HG03442 (cell line): ENCODE data around the gene DHRS4L2.
"Not testable (repeated sequence)": the region's sequence is repeated elsewhere in the genome, so short reads cannot be mapped to it uniquely, and the experiment has no call there.

Source experiments
- ATAC-seq: cut with Tn5 transposase; IDR thresholded peaks from one replicate; pipeline ENCODE4 v1.9.1; 2021; ENCODE audit warnings: mild to moderate bottlenecking, moderate library complexity; ENCODE audit not compliant: unreplicated experiment

The DHRS4L2 gene

GRCh38 chr14:23970283-23970659, 18.5 kb upstream of the DHRS4L2 start:
- ATAC-seq: not testable (repeated sequence)

GRCh38 chr14:23973178-23973577, 15.6 kb upstream of the DHRS4L2 start:
- not testable (repeated sequence) for ATAC-seq

- ATAC-seq: not testable (repeated sequence)
Observed at GRCh38 chr14:23974041-23974440, 14.7 kb upstream of the DHRS4L2 start.

- peak; percentile 39 for ATAC-seq
Observed at GRCh38 chr14:23977208-23977607, 11.5 kb upstream of the DHRS4L2 start.

GRCh38 chr14:23981951-23982813, 6.5 kb upstream of the DHRS4L2 start:
- not testable (repeated sequence) for ATAC-seq

GRCh38 chr14:23984891-23985602, 3.7 kb upstream of the DHRS4L2 start:
- ATAC-seq: no peak

- peak; percentile 13 for ATAC-seq
Observed at GRCh38 chr14:23988223-23988606, 514 bp upstream of the DHRS4L2 start.

GRCh38 chr14:23989734-23990445, 1.2 kb downstream of the DHRS4L2 start:
- not testable (repeated sequence) for ATAC-seq

GRCh38 chr14:23990961-23991360, 2.2 kb downstream of the DHRS4L2 start:
- not testable (repeated sequence) for ATAC-seq

- ATAC-seq: not testable (repeated sequence)
Observed at GRCh38 chr14:23993042-23993441, 4.3 kb downstream of the DHRS4L2 start.

- ATAC-seq: not testable (repeated sequence)
Observed at GRCh38 chr14:23996009-23996408, 7.3 kb downstream of the DHRS4L2 start.

- not testable (repeated sequence) for ATAC-seq
Observed at GRCh38 chr14:23996825-23997224, 8.1 kb downstream of the DHRS4L2 start.

GRCh38 chr14:23999640-24000039, 10.9 kb downstream of the DHRS4L2 start:
- not testable (repeated sequence) for ATAC-seq

- not testable (repeated sequence) for ATAC-seq
Observed at GRCh38 chr14:24001078-24001477, 12.3 kb downstream of the DHRS4L2 start.

- ATAC-seq: not testable (repeated sequence)
Observed at GRCh38 chr14:24001679-24002078, 12.9 kb downstream of the DHRS4L2 start.

- peak; percentile 35 for ATAC-seq
Observed at GRCh38 chr14:24006471-24006816, 17.7 kb downstream of the DHRS4L2 start.

- ATAC-seq: peak; percentile 87
Observed at GRCh38 chr14:24006817-24007652, 18.3 kb downstream of the DHRS4L2 start.

GRCh38 chr14:24011051-24011450, 22.3 kb downstream of the DHRS4L2 start:
- no peak for ATAC-seq

- not testable (repeated sequence) for ATAC-seq
Observed at GRCh38 chr14:24012726-24013273, 24.1 kb downstream of the DHRS4L2 start.
